Osteoblast (primary cell): ENCODE results near the gene ANKRD12. TPM values are rescaled to one million over a fixed set of nuclear protein-coding genes. Genes with fewer than 3 reads are reported as not detected.

Experiments
- DNase-seq: peaks from one replicate; pipeline ENCODE4 v3.0.0; 2011; ENCODE audit warnings: low spot score, mixed read lengths; ENCODE audit not compliant: insufficient read length; ENCODE audit errors: missing footprints
- H2AFZ ChIP-seq: 2 replicates; pipeline ENCODE4 v1.6.0; 2011; ENCODE audit warnings: mild to moderate bottlenecking, low read length
- H3K27ac ChIP-seq: 2 replicates; pipeline ENCODE4 v1.5.1; 2011; ENCODE audit warnings: mild to moderate bottlenecking, low read depth, low read length, moderate library complexity
- H3K27me3 ChIP-seq: 2 replicates; pipeline ENCODE4 v1.6.0; 2012; ENCODE audit warnings: mild to moderate bottlenecking, control low read depth, inconsistent platforms, low read length, moderate library complexity; ENCODE audit not compliant: insufficient read depth
- H3K36me3 ChIP-seq: 2 replicates; pipeline ENCODE4 v1.5.1; 2011; ENCODE audit warnings: mild to moderate bottlenecking, low read length, control low read depth, moderate library complexity; ENCODE audit not compliant: insufficient read depth
- H3K4me1 ChIP-seq: 2 replicates; pipeline ENCODE4 v1.5.1; 2011; ENCODE audit warnings: mild to moderate bottlenecking, low read length, control low read depth, moderate library complexity; ENCODE audit not compliant: insufficient read depth
- H3K4me2 ChIP-seq: 2 replicates; pipeline ENCODE4 v1.6.0; 2011; ENCODE audit warnings: mild to moderate bottlenecking, low read length; ENCODE audit not compliant: insufficient read depth
- H3K4me3 ChIP-seq: fragments of 200-600 bp; sonication (generic); 3 replicates; pipeline ENCODE4 v1.5.1; 2012; ENCODE audit warnings: mild to moderate bottlenecking, low read length, inconsistent platforms; ENCODE audit not compliant: insufficient read depth
- H3K79me2 ChIP-seq: 2 replicates; pipeline ENCODE4 v1.6.0; 2012; ENCODE audit warnings: mild to moderate bottlenecking, low read length, control low read depth, inconsistent platforms; ENCODE audit not compliant: insufficient read depth
- H3K9me3 ChIP-seq: 2 replicates; pipeline ENCODE4 v1.5.1; 2011; ENCODE audit warnings: low read depth, low read length, control low read depth
- H4K20me1 ChIP-seq: 2 replicates; pipeline ENCODE4 v1.6.0; 2012; ENCODE audit warnings: mild to moderate bottlenecking, low read length, control low read depth; ENCODE audit not compliant: insufficient read depth
- CTCF ChIP-seq: IDR thresholded peaks from 2 replicates; pipeline ENCODE4 v1.5.1; 2011; ENCODE audit warnings: mild to moderate bottlenecking, low read depth, low read length, moderate library complexity; ENCODE audit errors: extremely low read depth
- total RNA-seq: library from RNA; depleted of rRNA; stranded (reverse); fragments of >200 nt; gene quantifications from 2 replicates; pipeline ENCODE4 v1.2.3, GENCODE V29; 2012

Gene ANKRD12
- total RNA-seq, 1 donor, result 47.8 TPM

GRCh38 chr18:9206421-9206820, 69.8 kb downstream of the ANKRD12 start:
- Histone ChIP-seq H3K79me2 (peaks cover 8% of the 10 kb centered on the region), H3K4me1 (peaks cover 6% of the 10 kb centered on the region), H2AFZ (no peak overlapping the region), H3K27me3 (no peaks in the 10 kb centered on the region), H4K20me1 (no peaks in the 10 kb centered on the region), H3K27ac (no peak overlapping the region), H3K4me2 (no peak overlapping the region), H3K36me3 (peaks cover 5% of the 10 kb centered on the region), H3K9me3 (no peaks in the 10 kb centered on the region), H3K4me3 (no peak overlapping the region)
- no peak for DNase-seq
- TF ChIP-seq CTCF, result no peak

- H3K36me3 ChIP-seq, result peaks cover 18% of the 10 kb centered on the region
- H3K4me3 ChIP-seq, result no peak overlapping the region
- no peaks in the 10 kb centered on the region for H4K20me1 ChIP-seq
- no peak overlapping the region for H2AFZ ChIP-seq
- H3K79me2 ChIP-seq, result peaks cover 2% of the 10 kb centered on the region
- peaks cover 6% of the 10 kb centered on the region for H3K4me1 ChIP-seq
- no peaks in the 10 kb centered on the region for H3K9me3 ChIP-seq
- H3K27ac ChIP-seq, result peak overlapping the region; percentile 9
- no peaks in the 10 kb centered on the region for H3K27me3 ChIP-seq
- TF ChIP-seq CTCF, result no peak
- no peak overlapping the region for H3K4me2 ChIP-seq
- no peak for DNase-seq
These were observed 72.7 kb downstream of the ANKRD12 start for GRCh38 chr18:9209279-9209678.

GRCh38 chr18:9210966-9211365, 74.4 kb downstream of the ANKRD12 start:
- Histone ChIP-seq H3K9me3 (no peaks in the 10 kb centered on the region), H3K27ac (no peak overlapping the region), H3K27me3 (no peaks in the 10 kb centered on the region), H4K20me1 (no peaks in the 10 kb centered on the region), H3K4me3 (no peak overlapping the region), H3K4me2 (no peak overlapping the region), H3K79me2 (no peaks in the 10 kb centered on the region), H3K36me3 (peaks cover 27% of the 10 kb centered on the region), H2AFZ (no peak overlapping the region), H3K4me1 (peaks cover 6% of the 10 kb centered on the region)
- DNase-seq, result peak; percentile 17
- TF ChIP-seq CTCF, result no peak

GRCh38 chr18:9211955-9212354, 75.4 kb downstream of the ANKRD12 start:
- Histone ChIP-seq H2AFZ (no peak overlapping the region), H3K79me2 (no peaks in the 10 kb centered on the region), H3K4me2 (no peak overlapping the region), H3K27ac (no peak overlapping the region), H3K9me3 (no peaks in the 10 kb centered on the region), H4K20me1 (no peaks in the 10 kb centered on the region), H3K27me3 (no peaks in the 10 kb centered on the region), H3K4me1 (peaks cover 6% of the 10 kb centered on the region), H3K36me3 (peaks cover 36% of the 10 kb centered on the region), H3K4me3 (no peak overlapping the region)
- TF ChIP-seq CTCF, result no peak
- DNase-seq, result no peak
